WERI-Rb-1 (cell line): Measurements from ENCODE around the gene CEBPB.
A peak's percentile ranks its signal among the peaks of the same experiment; 100 is the strongest.

ENCODE experiments used
- DNase-seq: peaks from one replicate; pipeline ENCODE4 v3.0.0-alpha.2; 2020
- H3K27ac ChIP-seq: fragments of 250-450 bp; sonication (Bioruptor Pico); 2 replicates; pipeline ENCODE4 v1.5.1; 2020; ENCODE audit warnings: mild to moderate bottlenecking, moderate library complexity
- H3K27me3 ChIP-seq: fragments of 250-450 bp; sonication (Bioruptor Pico); 2 replicates; pipeline ENCODE4 v1.5.1; 2021; ENCODE audit warnings: mild to moderate bottlenecking, low read depth, moderate library complexity; ENCODE audit not compliant: insufficient read depth, severe bottlenecking
- H3K36me3 ChIP-seq: fragments of 250-450 bp; sonication (Bioruptor Pico); 2 replicates; pipeline ENCODE4 v1.5.1; 2020; ENCODE audit warnings: mild to moderate bottlenecking, moderate library complexity
- H3K4me3 ChIP-seq: 2 replicates; pipeline ENCODE4 v1.5.1; 2011; ENCODE audit warnings: low read depth, mild to moderate bottlenecking, control low read depth, low read length
- H3K9me3 ChIP-seq: fragments of 250-450 bp; sonication (Bioruptor Pico); 2 replicates; pipeline ENCODE4 v1.5.1; 2021; ENCODE audit warnings: mild to moderate bottlenecking, moderate library complexity; ENCODE audit not compliant: severe bottlenecking
- TF ChIP-seq, protein P1 (sequence below): IDR thresholded peaks from 2 replicates; pipeline ENCODE4 v1.5.1; 2011; ENCODE audit warnings: low read depth, mild to moderate bottlenecking, control low read depth, inconsistent platforms, low read length

CEBPB gene

DNA sequence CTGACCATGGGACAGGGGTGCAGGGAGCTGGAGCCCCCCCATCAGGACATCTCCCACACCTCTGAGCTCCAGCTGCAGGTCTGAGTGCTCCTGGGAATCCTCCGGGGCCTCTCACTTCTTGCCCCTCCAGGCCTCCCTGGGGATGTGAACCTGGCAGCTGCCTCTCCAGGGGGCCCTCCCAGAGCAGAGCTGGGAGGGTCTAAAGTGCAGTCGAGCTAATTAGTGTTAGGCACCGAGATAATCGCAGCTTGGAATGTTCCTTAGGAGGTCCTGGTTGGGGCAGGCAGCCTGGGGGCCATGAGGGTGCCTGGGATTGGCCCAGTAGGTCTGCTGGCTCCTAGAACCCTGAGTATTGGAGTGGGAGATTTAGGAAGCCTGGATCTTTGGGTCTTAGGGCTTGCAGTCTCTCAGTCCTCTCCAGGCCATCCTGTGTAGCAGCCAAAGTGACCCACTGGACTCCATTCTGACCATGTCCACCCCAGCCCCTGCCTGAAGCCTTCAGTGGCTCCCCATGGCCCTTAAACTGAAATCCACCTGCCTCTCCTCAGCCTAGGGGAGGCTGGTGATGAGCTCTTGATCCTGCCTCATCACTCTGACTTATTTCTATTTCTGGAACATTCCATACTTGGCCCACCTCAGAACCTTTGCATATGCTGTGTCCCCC is 26.0 kb downstream of the CEBPB start:
- no peak overlapping the region for H3K27ac ChIP-seq
- no peak overlapping the region for H3K4me3 ChIP-seq
- peak; percentile 26 for DNase-seq

DNA sequence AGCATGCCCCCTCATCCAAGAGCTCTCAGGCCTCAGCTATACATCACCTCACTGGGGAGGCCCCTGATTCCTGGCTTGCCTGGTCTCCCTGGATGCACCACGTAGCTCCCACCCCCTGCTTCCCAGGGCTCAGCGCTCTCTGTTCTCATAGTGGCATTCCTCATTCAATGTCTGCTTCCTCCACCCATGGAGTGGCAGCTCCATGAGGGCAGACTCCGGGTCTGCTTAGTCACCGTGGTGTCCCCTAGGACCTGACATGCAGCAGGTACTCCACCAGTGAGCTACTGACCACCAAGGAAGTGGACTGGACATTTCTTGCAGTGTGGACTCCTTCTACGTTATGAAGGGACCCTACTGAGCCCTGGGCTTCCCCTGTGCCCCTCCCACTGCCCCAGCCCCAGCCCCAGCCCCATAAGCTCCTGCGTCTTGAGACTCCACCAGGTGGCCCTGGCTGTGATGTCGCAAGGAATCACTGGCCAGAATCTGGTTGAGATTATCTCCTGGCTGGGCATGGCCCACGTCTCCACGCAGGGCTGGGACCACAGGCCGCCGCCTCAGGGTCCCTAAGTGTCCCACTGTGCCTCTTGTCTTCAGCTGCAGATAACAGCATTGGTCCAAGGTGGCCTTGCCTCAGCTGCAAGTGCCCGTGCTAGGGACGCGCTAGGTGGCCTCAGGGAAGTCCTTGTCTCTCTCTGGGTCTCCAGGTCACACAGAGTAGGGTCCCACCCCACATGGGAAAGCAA is 26.7 kb downstream of the CEBPB start:
- Histone ChIP-seq H3K27me3 (no peaks in the 10 kb centered on the region), H3K36me3 (no peaks in the 10 kb centered on the region), H3K9me3 (no peaks in the 10 kb centered on the region), H3K27ac (no peak overlapping the region), H3K4me3 (no peak overlapping the region)
- no peak for DNase-seq
- TF ChIP-seq, protein P1, sequence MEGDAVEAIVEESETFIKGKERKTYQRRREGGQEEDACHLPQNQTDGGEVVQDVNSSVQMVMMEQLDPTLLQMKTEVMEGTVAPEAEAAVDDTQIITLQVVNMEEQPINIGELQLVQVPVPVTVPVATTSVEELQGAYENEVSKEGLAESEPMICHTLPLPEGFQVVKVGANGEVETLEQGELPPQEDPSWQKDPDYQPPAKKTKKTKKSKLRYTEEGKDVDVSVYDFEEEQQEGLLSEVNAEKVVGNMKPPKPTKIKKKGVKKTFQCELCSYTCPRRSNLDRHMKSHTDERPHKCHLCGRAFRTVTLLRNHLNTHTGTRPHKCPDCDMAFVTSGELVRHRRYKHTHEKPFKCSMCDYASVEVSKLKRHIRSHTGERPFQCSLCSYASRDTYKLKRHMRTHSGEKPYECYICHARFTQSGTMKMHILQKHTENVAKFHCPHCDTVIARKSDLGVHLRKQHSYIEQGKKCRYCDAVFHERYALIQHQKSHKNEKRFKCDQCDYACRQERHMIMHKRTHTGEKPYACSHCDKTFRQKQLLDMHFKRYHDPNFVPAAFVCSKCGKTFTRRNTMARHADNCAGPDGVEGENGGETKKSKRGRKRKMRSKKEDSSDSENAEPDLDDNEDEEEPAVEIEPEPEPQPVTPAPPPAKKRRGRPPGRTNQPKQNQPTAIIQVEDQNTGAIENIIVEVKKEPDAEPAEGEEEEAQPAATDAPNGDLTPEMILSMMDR: no peak

More for the DNA sequence above, 26.0 kb downstream of the CEBPB start:
- no peaks in the 10 kb centered on the region for H3K36me3 ChIP-seq
- H3K9me3 ChIP-seq: no peaks in the 10 kb centered on the region
- TF ChIP-seq, protein P1: no peak
- H3K27me3 ChIP-seq: no peaks in the 10 kb centered on the region

DNA sequence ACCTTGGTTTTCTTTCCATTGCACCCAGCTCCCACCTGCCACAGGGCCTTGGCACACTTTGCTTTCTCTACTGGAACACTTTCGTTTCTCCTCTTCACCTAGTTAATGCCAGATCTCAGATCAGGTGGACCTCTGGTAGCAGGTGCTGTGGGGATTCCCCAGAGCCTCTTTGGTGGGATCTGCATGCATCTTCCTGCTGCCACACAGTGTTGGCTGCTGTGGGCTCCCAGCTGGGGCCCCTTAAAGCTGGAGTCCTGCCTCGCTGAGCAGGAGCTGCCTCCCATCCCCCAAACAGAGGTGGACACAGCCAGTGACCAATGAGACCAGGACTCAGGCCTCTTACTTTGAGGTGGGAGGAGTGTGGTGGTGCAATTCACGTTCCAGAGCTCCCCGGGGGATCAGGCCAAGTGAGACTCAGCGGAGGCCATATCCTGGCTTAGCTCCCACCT is 28.4 kb downstream of the CEBPB start:
- no peak overlapping the region for H3K27ac ChIP-seq
- TF ChIP-seq, protein P1: no peak
- H3K4me3 ChIP-seq: no peak overlapping the region
- no peaks in the 10 kb centered on the region for H3K36me3 ChIP-seq
- DNase-seq: no peak
- no peaks in the 10 kb centered on the region for H3K27me3 ChIP-seq
- H3K9me3 ChIP-seq: no peaks in the 10 kb centered on the region

DNA sequence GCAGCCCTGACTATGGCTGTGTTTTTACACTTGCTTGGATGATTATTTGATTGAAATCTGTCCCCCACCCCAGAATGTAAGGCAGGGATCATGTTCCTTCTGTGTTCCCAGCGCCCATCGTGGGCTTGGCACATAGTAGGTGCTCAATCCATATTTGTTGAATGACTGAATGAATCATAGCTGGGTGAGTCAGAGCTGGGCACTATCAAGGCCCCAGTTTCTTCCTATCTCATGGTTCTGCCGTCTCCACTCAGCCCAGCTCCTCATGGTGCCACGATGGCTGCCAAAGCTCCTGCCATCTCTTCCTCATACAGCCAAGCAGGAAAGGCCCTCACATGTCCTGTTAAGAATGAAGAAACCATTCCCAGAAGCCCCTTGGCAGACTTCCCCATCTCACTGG is 29.0 kb downstream of the CEBPB start:
- no peak overlapping the region for H3K27ac ChIP-seq
- TF ChIP-seq, protein P1: no peak
- no peaks in the 10 kb centered on the region for H3K36me3 ChIP-seq
- no peak for DNase-seq
- no peaks in the 10 kb centered on the region for H3K9me3 ChIP-seq
- no peak overlapping the region for H3K4me3 ChIP-seq
- H3K27me3 ChIP-seq: no peaks in the 10 kb centered on the region

DNA sequence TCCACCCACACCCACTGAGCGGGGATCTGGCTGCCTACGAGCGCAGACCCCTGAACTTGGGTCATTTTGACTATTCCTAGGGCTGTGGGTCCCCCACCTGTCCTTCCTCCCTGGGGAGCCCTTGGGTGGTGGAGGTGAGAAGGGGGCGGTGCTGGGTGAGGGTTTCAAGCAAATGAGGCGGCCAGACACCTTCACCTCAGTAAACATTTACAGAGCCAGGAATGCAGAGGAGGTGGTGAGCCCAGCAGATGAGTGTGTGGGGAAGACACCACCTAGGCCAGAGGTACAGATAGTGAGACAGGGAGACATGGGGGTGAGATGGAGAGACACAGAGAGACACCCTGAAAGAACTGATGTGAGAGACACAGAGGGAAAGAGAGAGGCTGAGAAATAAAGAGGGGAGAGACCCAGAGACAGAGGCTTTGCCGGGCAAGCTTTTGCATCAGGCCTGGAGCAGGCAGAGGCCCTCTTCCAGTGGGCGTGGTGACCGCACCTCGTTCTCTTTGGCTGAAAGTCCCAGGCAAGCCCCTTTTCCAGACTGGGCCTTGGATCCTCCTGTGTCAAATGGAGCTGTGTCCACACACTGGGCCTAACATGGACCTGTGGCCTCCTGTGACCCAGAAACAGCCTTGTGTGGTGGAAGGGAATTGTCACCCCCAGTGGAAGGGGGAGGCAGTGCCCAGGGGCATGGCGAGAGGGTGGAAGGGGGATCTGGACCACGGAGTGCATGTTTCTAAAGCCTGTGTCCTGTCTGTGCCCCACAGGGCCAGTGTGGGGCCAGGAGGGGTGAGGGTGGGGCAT is 29.7 kb downstream of the CEBPB start:
- no peak overlapping the region for H3K4me3 ChIP-seq
- no peaks in the 10 kb centered on the region for H3K9me3 ChIP-seq
- DNase-seq: no peak
- TF ChIP-seq, protein P1: no peak
- no peaks in the 10 kb centered on the region for H3K27me3 ChIP-seq
- no peak overlapping the region for H3K27ac ChIP-seq
- no peaks in the 10 kb centered on the region for H3K36me3 ChIP-seq
